GM21825 (cell line): Measurements from ENCODE around the gene GALT.
A peak's percentile ranks its signal among the peaks of the same experiment; 100 is the strongest.
"Not testable (repeated sequence)": the region's sequence is repeated elsewhere in the genome, so short reads cannot be mapped to it uniquely, and the experiment has no call there.

Experiments used
- ATAC-seq: cut with Tn5 transposase; IDR thresholded peaks from one replicate; pipeline ENCODE4 v1.9.1; 2021; ENCODE audit warnings: mild to moderate bottlenecking, moderate library complexity; ENCODE audit not compliant: unreplicated experiment

GALT gene

DNA sequence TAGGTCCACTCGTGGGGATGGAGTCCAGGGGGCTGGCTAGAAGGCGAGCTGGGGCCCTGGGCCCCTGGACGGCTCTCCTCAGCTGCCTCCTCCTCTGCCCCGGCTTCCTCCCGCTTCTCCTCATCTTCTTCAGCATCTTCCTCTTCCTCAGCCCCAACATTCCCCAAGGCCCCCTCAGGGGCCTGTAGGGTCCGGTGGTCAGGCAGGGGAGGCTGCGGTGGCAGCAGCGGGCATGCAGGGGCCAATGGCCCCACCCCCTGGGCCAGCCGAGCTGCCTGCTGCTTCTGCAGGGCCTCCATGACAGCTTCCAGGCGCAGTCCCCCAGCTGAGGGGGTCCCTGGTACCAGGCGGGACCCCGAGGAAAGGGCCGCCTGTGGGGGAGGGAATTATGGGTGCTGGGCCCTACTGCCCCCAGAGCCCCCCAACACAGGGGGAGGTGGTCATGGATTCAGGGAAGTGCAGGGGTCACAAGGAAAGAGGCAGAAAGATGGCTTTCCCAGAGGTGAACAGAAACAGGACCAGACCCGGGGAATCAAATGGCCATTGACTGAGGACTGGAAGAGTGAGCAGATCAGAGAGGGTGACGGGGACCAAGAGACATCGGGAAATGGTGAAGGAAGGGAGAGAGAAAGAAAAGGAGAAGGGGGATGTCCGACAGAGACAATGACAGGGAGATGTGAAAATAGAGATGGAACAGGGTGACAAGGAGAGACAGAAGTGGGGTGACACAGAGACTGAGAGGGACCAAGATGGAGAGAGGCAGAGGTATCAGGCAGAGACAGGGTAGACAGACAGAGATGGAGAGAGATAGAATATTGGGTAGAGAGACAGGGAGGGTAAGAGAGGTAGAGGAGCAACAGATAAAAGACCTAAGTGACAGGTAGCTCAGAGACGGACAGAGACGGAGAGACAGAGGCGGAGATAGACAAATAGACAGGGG is 18.5 kb upstream of the GALT start:
- no peak for ATAC-seq

DNA sequence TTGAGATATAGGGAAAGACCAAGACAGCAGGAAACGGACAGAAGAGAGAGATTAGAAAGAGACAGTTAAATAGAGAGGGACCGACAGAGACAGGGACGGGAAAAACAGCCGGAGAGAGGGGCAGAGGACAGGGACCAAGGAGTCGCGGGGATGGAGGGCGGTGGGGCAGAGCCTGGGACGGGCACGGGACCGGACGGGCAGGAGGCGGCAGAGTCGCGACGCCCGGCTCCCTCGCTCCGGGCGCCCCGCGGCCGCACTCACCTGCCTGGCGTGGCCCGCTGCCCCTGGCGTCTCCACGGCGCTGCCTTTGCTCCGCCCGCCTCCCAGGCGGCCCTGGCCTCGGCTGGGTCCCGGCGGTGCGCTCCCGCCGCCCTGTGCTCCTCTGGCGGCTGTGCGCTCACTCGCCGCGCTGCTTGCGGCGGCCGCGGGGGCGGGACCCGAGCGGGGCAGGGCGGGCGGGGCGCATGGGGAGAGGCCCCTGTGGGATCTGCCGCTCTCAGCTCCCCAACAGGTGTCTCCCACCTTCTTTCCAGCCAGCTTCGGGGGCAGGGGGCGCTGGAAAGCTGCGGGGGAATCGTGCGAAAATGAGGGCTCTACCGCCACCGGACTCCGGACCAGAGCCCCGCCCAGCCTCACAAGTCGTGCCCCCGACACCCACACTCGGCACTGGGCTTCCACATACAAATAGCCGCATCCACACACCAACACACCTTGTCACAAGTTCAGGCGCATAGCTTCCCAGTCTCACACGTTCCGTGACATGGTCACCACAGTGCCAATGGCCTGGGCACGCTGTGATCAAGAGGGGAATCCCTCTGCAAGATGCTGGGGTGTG is 17.6 kb upstream of the GALT start, which contains the start of gene ARID3C:
Gene ARID3C (minus strand): TSS at position 411 of the 835 bp plus-strand sequence. CDS start 1,052 bp downstream, outside the sequence.
- ATAC-seq: no peak

DNA sequence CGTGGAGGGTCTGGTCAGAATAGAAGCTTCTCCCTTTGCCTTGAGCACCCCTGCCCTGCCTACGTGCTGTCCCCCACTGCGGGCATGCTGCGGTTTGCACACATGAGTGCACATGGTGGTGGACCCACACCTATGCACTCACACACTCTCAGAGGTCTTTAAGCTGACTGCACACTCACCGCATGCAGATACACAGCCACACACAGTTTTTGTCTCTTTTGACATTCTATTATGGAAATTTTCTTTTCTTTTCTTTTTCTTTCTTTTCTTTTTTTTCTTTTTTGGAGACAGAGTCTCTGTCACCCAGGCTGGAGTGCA is 17.0 kb upstream of the GALT start:
- ATAC-seq: no peak

DNA sequence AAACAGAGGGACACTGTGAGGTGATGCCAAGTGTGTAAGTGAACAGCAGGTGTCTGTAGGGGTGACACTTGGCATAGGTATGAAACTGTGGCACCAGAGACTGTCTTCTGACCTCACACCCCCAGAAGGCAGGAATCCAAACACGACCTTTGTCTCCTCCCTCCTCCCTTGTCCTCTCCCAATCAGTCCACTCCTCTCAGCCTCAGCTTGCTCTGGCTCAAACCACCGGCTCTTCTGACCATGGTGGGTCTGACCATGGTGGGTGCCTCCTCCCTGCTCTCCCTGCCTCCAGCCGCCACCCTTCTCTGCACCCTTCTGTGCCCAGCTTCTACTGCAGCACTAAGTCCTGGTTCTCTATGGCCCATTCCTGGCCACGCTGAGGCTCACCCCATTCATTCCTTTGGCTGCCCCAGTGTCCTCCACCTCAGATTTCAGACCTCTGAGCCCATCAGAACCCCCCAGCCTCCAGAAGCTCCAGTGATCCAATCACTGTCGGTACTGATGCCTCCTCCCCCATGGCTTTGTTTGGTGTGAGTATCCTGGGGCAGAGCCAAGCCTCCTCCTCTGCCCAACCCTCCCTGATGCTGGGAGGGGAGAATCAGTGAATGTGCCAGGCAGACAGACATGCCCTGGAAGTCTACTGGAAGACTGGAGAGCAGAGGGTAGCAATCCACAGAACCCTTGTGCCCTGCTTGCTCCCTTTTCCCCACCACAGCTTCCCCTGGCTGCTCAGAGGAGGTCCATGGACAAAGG is 15.9 kb upstream of the GALT start:
- no peak for ATAC-seq

DNA sequence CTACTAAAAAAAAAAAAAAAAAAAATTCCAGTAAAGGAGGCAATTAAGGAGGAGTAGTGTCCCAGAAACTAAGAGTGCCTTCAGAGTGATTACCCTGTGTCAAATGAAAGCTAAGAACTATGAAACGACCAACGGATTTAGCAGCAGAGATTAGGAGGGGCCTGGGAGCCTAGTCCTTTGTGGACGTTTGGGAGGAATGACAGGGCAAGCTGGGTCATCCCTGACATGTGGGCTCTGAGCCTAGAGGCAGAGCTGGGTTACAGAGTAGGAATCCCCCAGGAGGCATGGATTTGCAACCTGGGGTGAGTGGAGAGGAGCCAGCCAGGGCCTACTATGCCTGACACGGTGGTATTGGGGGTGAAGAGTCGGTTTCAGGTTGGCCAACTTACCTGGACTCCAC is 13.3 kb upstream of the GALT start:
- no peak for ATAC-seq

DNA sequence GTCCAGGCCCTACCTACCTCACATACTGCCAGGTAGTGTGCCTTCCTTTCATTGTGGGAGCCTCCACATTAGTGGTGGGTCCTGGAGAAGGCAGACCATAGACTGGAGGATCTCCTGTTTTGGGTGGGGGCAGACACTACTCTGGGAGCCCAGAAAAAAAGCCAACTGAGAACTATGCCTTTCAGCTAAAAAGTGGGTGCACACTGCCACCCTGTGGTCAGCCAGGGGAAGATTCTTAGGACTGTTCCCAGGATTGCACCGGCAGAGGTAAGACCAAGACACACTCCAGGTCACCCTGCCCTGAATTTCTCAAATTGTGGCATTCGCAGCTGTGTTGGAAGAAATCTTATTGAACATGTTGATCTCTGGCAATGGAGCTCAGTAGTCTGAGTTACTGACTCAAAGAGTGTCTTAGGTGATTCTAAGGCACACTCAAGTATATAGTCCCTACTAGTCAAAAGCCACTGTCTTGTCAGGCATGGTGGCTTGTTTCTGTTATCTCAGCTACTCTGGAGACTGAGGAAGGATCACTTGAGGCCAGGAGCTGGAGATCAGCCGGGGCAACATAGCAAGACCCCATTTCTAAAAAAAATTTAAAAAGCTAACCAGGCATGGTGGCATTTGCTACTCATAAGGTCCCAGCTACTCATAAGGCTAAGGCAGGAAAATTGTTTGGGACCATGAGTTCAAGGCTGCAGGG is 12.5 kb upstream of the GALT start:
- peak; percentile 31 for ATAC-seq

GRCh38 chr9:34634551-34635248 is 11.8 kb upstream of the GALT start:
- ATAC-seq: no peak

DNA sequence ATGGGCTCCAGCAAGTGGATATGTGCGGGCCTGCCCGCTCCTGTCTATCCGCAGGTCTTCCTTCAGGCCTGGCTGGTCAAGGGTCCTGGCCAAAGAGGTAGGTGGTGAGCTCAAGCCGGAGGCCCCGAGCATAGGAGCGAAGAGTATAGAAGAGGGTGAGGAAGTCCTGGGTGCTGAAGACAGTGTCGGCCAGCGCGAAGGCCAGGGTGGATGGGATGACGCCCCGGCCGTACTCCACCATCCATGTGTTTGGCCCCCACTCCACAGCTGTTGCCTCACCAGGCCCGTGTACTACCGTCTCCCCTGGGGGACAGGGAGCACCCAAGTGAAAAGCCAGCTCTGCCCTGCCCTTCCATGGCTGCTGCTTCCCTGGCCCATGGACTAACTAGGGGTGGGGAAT is 10.9 kb upstream of the GALT start:
- ATAC-seq: no peak

- ATAC-seq: no peak
Measured at GRCh38 chr9:34636791-34637355, 9.6 kb upstream of the GALT start.

- peak; percentile 89 for ATAC-seq
Measured at GRCh38 chr9:34637356-34638137, 8.9 kb upstream of the GALT start, which contains the start of gene SIGMAR1. TSS of gene SIGMAR1 (minus strand) at chr9:34637787. CDS start at chr9:34637697, 90 bp downstream.

GRCh38 chr9:34638138-34638445 is 8.4 kb upstream of the GALT start:
- ATAC-seq: no peak

- ATAC-seq: not testable (repeated sequence)
Measured at GRCh38 chr9:34639322-34639721, 7.2 kb upstream of the GALT start.

GRCh38 chr9:34642679-34643078 is 3.8 kb upstream of the GALT start:
- ATAC-seq: no peak

- no peak for ATAC-seq
Measured at GRCh38 chr9:34644766-34645314, 1.6 kb upstream of the GALT start.

DNA sequence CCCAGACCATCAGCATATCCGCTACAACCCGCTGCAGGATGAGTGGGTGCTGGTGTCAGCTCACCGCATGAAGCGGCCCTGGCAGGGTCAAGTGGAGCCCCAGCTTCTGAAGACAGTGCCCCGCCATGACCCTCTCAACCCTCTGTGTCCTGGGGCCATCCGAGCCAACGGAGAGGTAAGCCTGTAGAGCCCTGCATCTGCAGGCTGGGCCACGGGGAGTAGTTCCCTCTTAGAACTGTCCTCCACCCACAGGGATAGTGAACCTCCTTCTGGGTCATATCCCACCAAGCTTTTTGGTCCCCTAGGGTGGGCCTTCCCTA is 569 bp downstream of the GALT start:
- no peak for ATAC-seq

DNA sequence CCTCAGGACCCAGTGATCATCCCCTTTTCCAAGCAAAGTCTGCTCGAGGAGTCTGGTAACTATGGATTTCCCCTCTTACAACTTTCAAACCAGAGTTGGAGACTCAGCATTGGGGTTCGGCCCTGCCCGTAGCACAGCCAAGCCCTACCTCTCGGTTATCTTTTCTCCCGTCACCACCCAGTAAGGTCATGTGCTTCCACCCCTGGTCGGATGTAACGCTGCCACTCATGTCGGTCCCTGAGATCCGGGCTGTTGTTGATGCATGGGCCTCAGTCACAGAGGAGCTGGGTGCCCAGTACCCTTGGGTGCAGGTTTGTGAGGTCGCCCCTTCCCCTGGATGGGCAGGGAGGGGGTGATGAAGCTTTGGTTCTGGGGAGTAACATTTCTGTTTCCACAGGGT is 1.2 kb downstream of the GALT start:
- ATAC-seq: no peak

GRCh38 chr9:34648673-34649072 is 2.2 kb downstream of the GALT start:
- ATAC-seq: no peak

DNA sequence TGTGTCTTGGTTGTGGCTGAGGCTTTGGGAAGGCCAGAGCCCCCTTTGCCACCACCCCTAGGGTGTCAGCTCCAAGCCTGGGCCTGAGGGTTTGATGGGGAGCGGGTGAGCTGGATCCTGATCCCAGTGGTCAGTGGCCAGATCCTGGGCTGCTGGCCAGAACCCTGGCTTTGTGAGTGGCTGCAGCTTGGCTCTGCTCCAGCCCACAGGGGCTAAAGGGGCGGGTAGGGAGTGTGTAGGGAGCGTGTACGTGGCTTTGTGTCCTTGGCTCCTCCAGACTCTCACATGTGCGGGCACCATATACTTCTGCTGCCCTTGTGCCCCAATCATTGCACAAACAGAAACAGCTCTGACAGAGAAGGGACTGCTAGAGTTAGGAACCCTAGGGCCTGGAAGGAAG is 4.3 kb downstream of the GALT start:
- ATAC-seq: no peak

DNA sequence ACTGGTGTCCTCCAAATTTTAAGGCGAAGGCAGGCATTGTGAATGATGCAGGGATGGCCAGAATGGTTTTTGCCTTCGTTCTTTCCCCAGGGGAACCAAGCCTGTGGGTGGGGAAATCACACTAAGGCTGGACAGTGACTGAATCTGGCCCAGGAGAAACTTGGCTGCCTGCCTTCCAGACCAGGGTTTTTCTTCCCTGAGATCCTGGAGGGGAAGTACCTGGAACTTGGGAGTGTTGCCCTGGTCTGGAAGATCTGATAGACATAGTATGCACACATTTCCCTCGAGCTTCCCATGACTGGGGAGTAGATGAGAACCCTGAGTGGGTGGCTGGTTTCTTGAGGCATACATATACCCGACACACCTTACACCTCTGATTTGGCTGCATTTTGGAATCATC is 4.8 kb downstream of the GALT start:
- ATAC-seq: no peak
